Osteocyte (in vitro differentiated cells): Measurements from ENCODE around the gene GGCT. TPM values are rescaled to one million over a fixed set of nuclear protein-coding genes. Genes with fewer than 3 reads are reported as not detected.

ENCODE experiments used
- DNase-seq: peaks from one replicate; pipeline ENCODE4 v3.0.0; 2021; ENCODE audit warnings: mixed read lengths; ENCODE audit not compliant: unreplicated experiment; ENCODE audit errors: extremely low spot score
- H3K27ac Mint-ChIP-seq: one replicate; pipeline ENCODE4 v1.8.0; 2021; ENCODE audit warnings: mild to moderate bottlenecking, mixed read lengths; ENCODE audit not compliant: unreplicated experiment
- H3K27me3 Mint-ChIP-seq: one replicate; pipeline ENCODE4 v1.8.0; 2021; ENCODE audit warnings: mixed read lengths; ENCODE audit not compliant: unreplicated experiment
- H3K36me3 Mint-ChIP-seq: one replicate; pipeline ENCODE4 v1.8.0; 2021; ENCODE audit warnings: mixed read lengths; ENCODE audit not compliant: unreplicated experiment
- H3K4me1 Mint-ChIP-seq: one replicate; pipeline ENCODE4 v1.8.0; 2021; ENCODE audit warnings: mixed read lengths; ENCODE audit not compliant: unreplicated experiment
- H3K4me3 Mint-ChIP-seq: one replicate; pipeline ENCODE4 v1.8.0; 2021; ENCODE audit warnings: mild to moderate bottlenecking, moderate library complexity, mixed read lengths; ENCODE audit not compliant: unreplicated experiment
- H3K9me3 Mint-ChIP-seq: one replicate; pipeline ENCODE4 v1.8.0; 2021; ENCODE audit warnings: mixed read lengths; ENCODE audit not compliant: unreplicated experiment
- CTCF ChIP-seq: fragments of 200-600 bp; sonication (generic); IDR thresholded peaks from 2 replicates; pipeline ENCODE4 v1.5.0; 2021; ENCODE audit warnings: antibody characterized with exemption, mild to moderate bottlenecking, moderate library complexity
- total RNA-seq: library from RNA; stranded (reverse); gene quantifications from 2 replicates; pipeline ENCODE4 v1.2.1, GENCODE V29; 2021

GGCT gene
- total RNA-seq, 1 donor from 2014 or later = 24.2 TPM

GRCh38 chr7:30525429-30525828 is 20.8 kb upstream of the GGCT start:
- Mint-ChIP-seq H3K4me1 (no peaks in the 10 kb centered on the region), H3K36me3 (no peaks in the 10 kb centered on the region), H3K27me3 (no peaks in the 10 kb centered on the region), H3K27ac (no peak overlapping the region), H3K9me3 (no peaks in the 10 kb centered on the region), H3K4me3 (no peak overlapping the region)
- TF ChIP-seq CTCF = no peak
- DNase-seq = no peak

GRCh38 chr7:30524545-30524944 is 19.9 kb upstream of the GGCT start:
- TF ChIP-seq CTCF = no peak
- H3K36me3 Mint-ChIP-seq = no peaks in the 10 kb centered on the region
- no peaks in the 10 kb centered on the region for H3K4me1 Mint-ChIP-seq
- no peaks in the 10 kb centered on the region for H3K27me3 Mint-ChIP-seq
- no peak for DNase-seq
- H3K4me3 Mint-ChIP-seq = no peak overlapping the region
- no peaks in the 10 kb centered on the region for H3K9me3 Mint-ChIP-seq
- no peak overlapping the region for H3K27ac Mint-ChIP-seq

- Mint-ChIP-seq H3K27ac (no peak overlapping the region), H3K9me3 (no peaks in the 10 kb centered on the region), H3K27me3 (no peaks in the 10 kb centered on the region), H3K36me3 (no peaks in the 10 kb centered on the region), H3K4me3 (no peak overlapping the region), H3K4me1 (no peaks in the 10 kb centered on the region)
- no peak for TF ChIP-seq CTCF
- DNase-seq = no peak
Observed at GRCh38 chr7:30523466-30523865, 18.8 kb upstream of the GGCT start.

GRCh38 chr7:30522159-30522558 is 17.5 kb upstream of the GGCT start:
- H3K27ac Mint-ChIP-seq = no peak overlapping the region
- H3K36me3 Mint-ChIP-seq = no peaks in the 10 kb centered on the region
- H3K4me3 Mint-ChIP-seq = no peak overlapping the region
- no peaks in the 10 kb centered on the region for H3K27me3 Mint-ChIP-seq
- H3K4me1 Mint-ChIP-seq = no peaks in the 10 kb centered on the region
- no peaks in the 10 kb centered on the region for H3K9me3 Mint-ChIP-seq
- no peak for DNase-seq
- no peak for TF ChIP-seq CTCF

GRCh38 chr7:30521532-30521931 is 16.9 kb upstream of the GGCT start:
- Mint-ChIP-seq H3K4me1 (no peaks in the 10 kb centered on the region), H3K9me3 (no peaks in the 10 kb centered on the region), H3K4me3 (no peak overlapping the region), H3K27ac (no peak overlapping the region), H3K27me3 (no peaks in the 10 kb centered on the region), H3K36me3 (no peaks in the 10 kb centered on the region)
- no peak for DNase-seq
- no peak for TF ChIP-seq CTCF
